Measurements from ENCODE around the gene ZSCAN18. TPM values are rescaled to one million over a fixed set of nuclear protein-coding genes. Genes with fewer than 3 reads are reported as not detected.

Gene ZSCAN18
- total and polyA plus RNA-seq, 3 donors from 2014 or later = 95.1 to 169 (median 150) TPM

DNA sequence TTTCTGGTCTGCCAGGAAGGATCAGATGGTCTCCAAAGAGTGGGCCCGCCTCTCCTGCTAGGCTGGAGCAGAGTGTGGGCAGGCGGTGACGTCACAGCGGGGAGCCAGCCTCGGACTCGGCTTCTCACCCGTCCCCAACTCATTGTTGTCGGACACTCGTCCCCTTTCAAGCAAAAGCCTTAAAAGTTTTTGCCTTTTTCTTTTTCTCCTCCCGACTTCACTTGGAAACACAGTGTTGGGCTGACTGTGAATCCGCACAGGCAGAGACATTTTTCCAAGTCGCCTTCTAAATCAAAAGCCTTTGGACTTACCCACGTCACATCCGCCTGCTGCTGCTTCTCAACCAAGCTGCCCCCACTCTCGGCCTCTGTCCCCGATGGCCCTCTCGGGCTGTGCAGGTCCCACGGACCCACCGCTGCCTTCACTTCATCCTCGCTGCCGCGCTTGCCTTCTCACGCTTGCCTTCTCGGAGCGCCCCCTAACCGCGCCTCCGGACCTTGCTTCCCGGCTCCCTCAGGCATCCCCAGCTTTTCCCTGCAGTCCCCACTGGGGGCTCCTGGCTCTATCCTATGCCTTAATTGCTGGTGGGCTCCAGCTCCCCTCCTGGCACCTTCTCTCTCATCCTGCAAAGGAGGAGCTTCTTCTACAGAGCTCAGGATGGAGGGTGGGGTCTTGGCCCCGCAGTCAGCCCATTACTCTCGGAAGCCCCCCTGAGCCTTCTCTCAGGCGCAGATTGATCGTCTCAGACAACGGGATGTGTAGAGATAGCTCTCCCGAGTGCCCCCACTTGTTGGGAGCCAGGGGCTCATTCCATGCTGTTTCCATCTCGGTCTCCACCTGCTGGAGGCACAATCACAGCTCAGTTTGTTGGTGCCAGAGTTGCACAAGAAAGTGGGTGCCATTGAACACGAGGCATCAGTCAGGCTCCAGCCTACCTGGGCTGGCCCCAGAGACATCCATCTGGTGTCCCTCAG is 42.8 kb downstream of the ZSCAN18 start:
- peak; percentile 67 for DNase-seq
- peak overlapping the region; percentile 53 for H3K27ac ChIP-seq
- H3K4me1 ChIP-seq = peaks cover 8% of the 10 kb centered on the region
- H3K27me3 ChIP-seq = no peaks in the 10 kb centered on the region
- 37 to 39% methylated on average over 36 to 37 of the region's 37 CpGs for WGBS, 2 donors
- no peak for TF ChIP-seq POLR2A (IDR thresholded peaks at IDR 0.05)
- TF ChIP-seq, protein P1, sequence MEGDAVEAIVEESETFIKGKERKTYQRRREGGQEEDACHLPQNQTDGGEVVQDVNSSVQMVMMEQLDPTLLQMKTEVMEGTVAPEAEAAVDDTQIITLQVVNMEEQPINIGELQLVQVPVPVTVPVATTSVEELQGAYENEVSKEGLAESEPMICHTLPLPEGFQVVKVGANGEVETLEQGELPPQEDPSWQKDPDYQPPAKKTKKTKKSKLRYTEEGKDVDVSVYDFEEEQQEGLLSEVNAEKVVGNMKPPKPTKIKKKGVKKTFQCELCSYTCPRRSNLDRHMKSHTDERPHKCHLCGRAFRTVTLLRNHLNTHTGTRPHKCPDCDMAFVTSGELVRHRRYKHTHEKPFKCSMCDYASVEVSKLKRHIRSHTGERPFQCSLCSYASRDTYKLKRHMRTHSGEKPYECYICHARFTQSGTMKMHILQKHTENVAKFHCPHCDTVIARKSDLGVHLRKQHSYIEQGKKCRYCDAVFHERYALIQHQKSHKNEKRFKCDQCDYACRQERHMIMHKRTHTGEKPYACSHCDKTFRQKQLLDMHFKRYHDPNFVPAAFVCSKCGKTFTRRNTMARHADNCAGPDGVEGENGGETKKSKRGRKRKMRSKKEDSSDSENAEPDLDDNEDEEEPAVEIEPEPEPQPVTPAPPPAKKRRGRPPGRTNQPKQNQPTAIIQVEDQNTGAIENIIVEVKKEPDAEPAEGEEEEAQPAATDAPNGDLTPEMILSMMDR (IDR thresholded peaks at IDR 0.05) = no peak
- no peaks in the 10 kb centered on the region for H3K9me3 ChIP-seq
- H3K4me3 ChIP-seq = peak overlapping the region; percentile 34 to 54
- intact Hi-C loops (cut with DNase I; ENCODE audit: low total_unique reads) = no loop called here
- H3K36me3 ChIP-seq (ENCODE audit: low read depth, missing control alignments) = no peaks in the 10 kb centered on the region

DNA sequence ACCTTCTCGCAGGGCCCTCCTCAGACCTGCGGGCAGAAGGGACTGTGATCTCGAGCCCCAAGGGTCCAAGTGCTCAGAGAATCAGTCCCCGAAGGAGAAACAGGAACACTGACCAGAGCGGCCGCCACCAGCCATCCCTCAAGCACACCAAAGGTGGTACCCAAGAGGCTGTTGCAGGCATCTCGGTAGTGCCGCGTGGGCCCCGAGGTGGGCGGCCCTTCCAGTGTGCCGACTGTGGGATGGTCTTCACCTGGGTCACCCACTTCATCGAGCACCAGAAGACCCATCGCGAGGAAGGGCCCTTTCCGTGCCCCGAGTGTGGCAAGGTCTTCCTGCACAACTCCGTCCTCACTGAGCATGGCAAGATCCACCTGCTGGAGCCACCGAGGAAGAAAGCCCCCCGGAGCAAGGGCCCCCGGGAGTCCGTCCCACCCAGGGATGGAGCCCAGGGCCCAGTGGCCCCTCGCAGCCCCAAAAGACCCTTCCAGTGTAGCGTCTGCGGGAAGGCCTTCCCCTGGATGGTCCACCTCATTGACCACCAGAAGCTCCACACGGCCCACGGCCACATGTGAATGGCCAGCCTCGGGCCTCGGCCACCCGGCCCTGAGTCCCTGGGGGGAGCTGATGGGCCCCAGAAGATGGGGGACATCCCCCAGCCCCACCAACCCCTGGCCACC is 44.4 kb downstream of the ZSCAN18 start:
- WGBS, 2 donors = 93 to 95% methylated on average over 9 to 30 of the region's 30 CpGs
- H3K9me3 ChIP-seq = no peaks in the 10 kb centered on the region
- TF ChIP-seq, protein P1 (IDR thresholded peaks at IDR 0.05) = no peak
- TF ChIP-seq POLR2A (IDR thresholded peaks at IDR 0.05) = no peak

DNA sequence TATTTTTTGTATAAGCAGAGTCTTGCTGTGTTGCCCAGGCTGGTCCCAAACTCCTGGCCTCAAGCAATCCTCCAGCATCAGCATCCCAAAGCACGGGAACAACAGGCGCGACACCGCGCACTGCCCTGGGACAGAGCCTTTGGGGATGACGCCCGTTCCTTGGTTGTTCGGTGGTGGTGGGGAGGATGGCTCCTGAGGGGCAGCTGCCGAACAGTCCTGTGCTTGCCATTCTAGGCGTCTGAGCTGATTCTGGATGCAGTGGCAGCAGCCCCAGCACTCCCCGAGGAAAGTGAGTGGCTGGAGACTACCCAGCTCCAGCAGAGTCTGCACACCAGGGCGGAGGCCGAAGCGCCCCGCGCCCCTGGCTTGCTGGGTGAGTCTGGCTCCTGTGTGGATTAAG is 45.8 kb downstream of the ZSCAN18 start:
- H3K36me3 ChIP-seq (ENCODE audit: low read depth, missing control alignments) = no peaks in the 10 kb centered on the region
- DNase-seq = no peak
- no peaks in the 10 kb centered on the region for H3K4me1 ChIP-seq
- H3K27ac ChIP-seq = no peak overlapping the region
- H3K9me3 ChIP-seq = no peaks in the 10 kb centered on the region
- 95% methylated on average over 8 to 16 of the region's 16 CpGs for WGBS, 2 donors
- no peaks in the 10 kb centered on the region for H3K27me3 ChIP-seq
- no peak overlapping the region for H3K4me3 ChIP-seq
- TF ChIP-seq, protein P1 (IDR thresholded peaks at IDR 0.05) = no peak
- TF ChIP-seq POLR2A (IDR thresholded peaks at IDR 0.05) = no peak
- intact Hi-C loops (cut with DNase I; ENCODE audit: low total_unique reads) = no loop called here

More for the DNA sequence above, 44.4 kb downstream of the ZSCAN18 start:
- intact Hi-C loops (cut with DNase I; ENCODE audit: low total_unique reads) = no loop called here
- Histone ChIP-seq H3K4me3 (no peak overlapping the region), H3K36me3 (ENCODE audit: low read depth, missing control alignments) (no peaks in the 10 kb centered on the region), H3K27me3 (no peaks in the 10 kb centered on the region), H3K27ac (no peak overlapping the region), H3K4me1 (no peaks in the 10 kb centered on the region)
- DNase-seq = no peak

DNA sequence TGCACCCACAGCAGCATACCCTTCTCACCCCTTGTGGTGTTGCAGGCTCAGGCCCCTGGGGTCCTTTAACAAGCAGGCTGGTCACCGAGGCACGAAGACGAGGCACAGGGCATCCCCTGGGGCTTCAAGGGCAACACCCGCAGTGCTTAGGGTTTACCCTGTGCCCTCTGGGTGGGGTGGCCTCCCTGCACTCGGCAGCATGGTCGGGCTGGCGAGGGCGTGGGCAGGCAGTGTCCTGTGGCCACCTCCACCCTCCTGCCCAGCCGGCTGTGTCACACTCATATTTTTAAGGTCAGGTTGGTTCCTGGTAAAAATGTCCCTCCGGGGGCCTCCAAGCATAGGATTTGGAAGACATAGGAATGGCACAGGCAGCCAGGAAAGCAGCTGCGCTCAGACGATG is 50.4 kb downstream of the ZSCAN18 start:
- Histone ChIP-seq H3K27ac (no peak overlapping the region), H3K4me3 (no peak overlapping the region), H3K27me3 (no peaks in the 10 kb centered on the region), H3K36me3 (ENCODE audit: low read depth, missing control alignments) (no peaks in the 10 kb centered on the region), H3K4me1 (no peaks in the 10 kb centered on the region), H3K9me3 (no peaks in the 10 kb centered on the region)
- no peak for DNase-seq
- TF ChIP-seq, protein P1 (IDR thresholded peaks at IDR 0.05) = no peak
- no peak for TF ChIP-seq POLR2A (IDR thresholded peaks at IDR 0.05)
- intact Hi-C loops (cut with DNase I; ENCODE audit: low total_unique reads) = no loop called here
- WGBS, 2 donors = 94 to 97% methylated on average over 9 to 11 of the region's 12 CpGs
